NCI-H526 (cell line): ENCODE data around the gene CAMK1G.

Experiments used
- DNase-seq, 2 experiments: peaks; one replicate each; lab custom pipeline; 2025; lab: John Stamatoyannopoulos, UW

Gene CAMK1G

GRCh38 chr1:209565759-209566678 is 17.5 kb upstream of the CAMK1G start:
- peak; percentile 66 to 88 for DNase-seq

GRCh38 chr1:209567698-209568175 is 15.8 kb upstream of the CAMK1G start:
- DNase-seq, result no peak

- DNase-seq, result peak; percentile 33 to 82
Observed at GRCh38 chr1:209569455-209570207, 13.9 kb upstream of the CAMK1G start.

- DNase-seq, result no peak
Observed at GRCh38 chr1:209570743-209571142, 12.8 kb upstream of the CAMK1G start.

GRCh38 chr1:209576392-209577197 is 6.9 kb upstream of the CAMK1G start:
- DNase-seq, result peak; percentile 25 to 77

GRCh38 chr1:209577346-209577745 is 6.2 kb upstream of the CAMK1G start:
- DNase-seq, result no peak

GRCh38 chr1:209580577-209580976 is 2.9 kb upstream of the CAMK1G start:
- no peak for DNase-seq

GRCh38 chr1:209584231-209584672 is 738 bp downstream of the CAMK1G start:
- no peak for DNase-seq

- peak in 1 of 2 experiments; percentile 20 for DNase-seq
Observed at GRCh38 chr1:209585197-209585596, 1.7 kb downstream of the CAMK1G start.

- peak; percentile 12 to 67 for DNase-seq
Observed at GRCh38 chr1:209585672-209586071, 2.2 kb downstream of the CAMK1G start.

- no peak for DNase-seq
Observed at GRCh38 chr1:209586221-209586740, 2.8 kb downstream of the CAMK1G start.

GRCh38 chr1:209587789-209588188 is 4.3 kb downstream of the CAMK1G start:
- no peak for DNase-seq

- DNase-seq, result no peak
Observed at GRCh38 chr1:209589440-209589839, 5.9 kb downstream of the CAMK1G start.

GRCh38 chr1:209589863-209590262 is 6.3 kb downstream of the CAMK1G start:
- DNase-seq, result no peak

- DNase-seq, result peak in 1 of 2 experiments; percentile 13
Observed at GRCh38 chr1:209590405-209590804, 6.9 kb downstream of the CAMK1G start.

GRCh38 chr1:209593747-209594146 is 10.2 kb downstream of the CAMK1G start:
- DNase-seq, result no peak

- no peak for DNase-seq
Observed at GRCh38 chr1:209594440-209594839, 10.9 kb downstream of the CAMK1G start.

- no peak for DNase-seq
Observed at GRCh38 chr1:209595028-209595427, 11.5 kb downstream of the CAMK1G start.

GRCh38 chr1:209595599-209596285 is 12.2 kb downstream of the CAMK1G start:
- DNase-seq, result no peak

- DNase-seq, result no peak
Observed at GRCh38 chr1:209597499-209597898, 14.0 kb downstream of the CAMK1G start.

GRCh38 chr1:209598227-209598626 is 14.7 kb downstream of the CAMK1G start:
- no peak for DNase-seq
